Adrenal gland (tissue), 5 donors: Measurements from ENCODE around the gene COX7A2L.

ENCODE experiments used
- CTCF ChIP-seq, 6 experiments: fragments of 450-650 bp in 4 of 6; fragments of 200-600 bp in 2 of 6; sonication (generic) in 1 of 6; IDR thresholded peaks; 1 replicate in 5 of 6; 2 replicates in 1 of 6; pipeline versions ENCODE4 v1.5.1 to v1.8.0; 2016 to 2021; ENCODE audit warnings: antibody characterized with exemption in 6 of 6, mild to moderate bottlenecking in 2 of 6, moderate library complexity in 1 of 6
- POLR2A ChIP-seq, 2 donors: fragments of 450-650 bp; IDR thresholded peaks; one replicate each; pipeline ENCODE4 v1.6.1; 2017; ENCODE audit warnings: antibody characterized with exemption in 2 of 2, mild to moderate bottlenecking in 2 of 2, moderate library complexity in 1 of 2
- donor health status: DM: no; HTN: no; CAD: no.

- TF ChIP-seq CTCF (IDR thresholded peaks at IDR 0.05) (no peak), POLR2A (IDR thresholded peaks at IDR 0.05) (no peak)
These were observed 24.6 kb downstream of the COX7A2L start for GRCh38 chr2:42336361-42336965.
